PFSK-1 (cell line): Measurements from ENCODE around the gene C12orf76.

ENCODE experiments used
- POLR2AphosphoS5 ChIP-seq: IDR thresholded peaks from 2 replicates; pipeline ENCODE4 v1.6.1; 2012; ENCODE audit warnings: low read depth, mild to moderate bottlenecking, control low read depth, low read length, moderate library complexity
- TAF1 ChIP-seq: IDR thresholded peaks from 2 replicates; pipeline ENCODE4 v1.6.1; 2012; ENCODE audit warnings: low read length, control low read depth, borderline replicate concordance; ENCODE audit not compliant: insufficient read depth
- TF ChIP-seq, protein P1 (sequence below), 2 experiments: IDR thresholded peaks; 2 replicates each; pipeline versions ENCODE4 v1.6.1 to v1.8.0; 2011 to 2012; ENCODE audit warnings: low read depth in 2 of 2, low read length in 2 of 2, control low read depth in 1 of 2, inconsistent platforms in 1 of 2, mild to moderate bottlenecking in 1 of 2, moderate library complexity in 1 of 2; ENCODE audit not compliant: insufficient read depth in 1 of 2

DNA sequence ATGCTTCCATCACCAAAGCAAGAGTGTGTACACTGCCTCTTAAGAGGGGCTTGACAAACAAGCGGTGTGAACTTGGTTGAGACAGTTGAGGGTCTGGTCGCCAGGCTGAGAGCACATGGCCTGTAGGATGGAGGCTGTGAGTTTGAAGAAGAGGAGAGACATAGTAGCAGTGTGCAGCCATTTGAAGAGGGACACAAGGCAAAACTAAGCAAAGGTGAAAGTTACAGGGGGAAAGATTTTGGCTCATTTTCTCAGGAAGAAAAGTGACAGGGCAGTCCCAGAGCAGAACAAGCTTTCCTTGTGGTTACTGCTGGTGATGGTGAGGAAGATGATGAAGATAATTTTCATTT lies 11.3 kb upstream of the C12orf76 start:
- TF ChIP-seq POLR2AphosphoS5: no peak
- TF ChIP-seq, protein P1, sequence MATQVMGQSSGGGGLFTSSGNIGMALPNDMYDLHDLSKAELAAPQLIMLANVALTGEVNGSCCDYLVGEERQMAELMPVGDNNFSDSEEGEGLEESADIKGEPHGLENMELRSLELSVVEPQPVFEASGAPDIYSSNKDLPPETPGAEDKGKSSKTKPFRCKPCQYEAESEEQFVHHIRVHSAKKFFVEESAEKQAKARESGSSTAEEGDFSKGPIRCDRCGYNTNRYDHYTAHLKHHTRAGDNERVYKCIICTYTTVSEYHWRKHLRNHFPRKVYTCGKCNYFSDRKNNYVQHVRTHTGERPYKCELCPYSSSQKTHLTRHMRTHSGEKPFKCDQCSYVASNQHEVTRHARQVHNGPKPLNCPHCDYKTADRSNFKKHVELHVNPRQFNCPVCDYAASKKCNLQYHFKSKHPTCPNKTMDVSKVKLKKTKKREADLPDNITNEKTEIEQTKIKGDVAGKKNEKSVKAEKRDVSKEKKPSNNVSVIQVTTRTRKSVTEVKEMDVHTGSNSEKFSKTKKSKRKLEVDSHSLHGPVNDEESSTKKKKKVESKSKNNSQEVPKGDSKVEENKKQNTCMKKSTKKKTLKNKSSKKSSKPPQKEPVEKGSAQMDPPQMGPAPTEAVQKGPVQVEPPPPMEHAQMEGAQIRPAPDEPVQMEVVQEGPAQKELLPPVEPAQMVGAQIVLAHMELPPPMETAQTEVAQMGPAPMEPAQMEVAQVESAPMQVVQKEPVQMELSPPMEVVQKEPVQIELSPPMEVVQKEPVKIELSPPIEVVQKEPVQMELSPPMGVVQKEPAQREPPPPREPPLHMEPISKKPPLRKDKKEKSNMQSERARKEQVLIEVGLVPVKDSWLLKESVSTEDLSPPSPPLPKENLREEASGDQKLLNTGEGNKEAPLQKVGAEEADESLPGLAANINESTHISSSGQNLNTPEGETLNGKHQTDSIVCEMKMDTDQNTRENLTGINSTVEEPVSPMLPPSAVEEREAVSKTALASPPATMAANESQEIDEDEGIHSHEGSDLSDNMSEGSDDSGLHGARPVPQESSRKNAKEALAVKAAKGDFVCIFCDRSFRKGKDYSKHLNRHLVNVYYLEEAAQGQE (IDR thresholded peaks at IDR 0.05; ENCODE audit: insufficient read depth in 1 of 2, low read depth in 2 of 2, low read length in 2 of 2): no peak
- no peak for TF ChIP-seq TAF1
